GM12872 (cell line): ENCODE results near the gene FGG.

Experiments used
- TF ChIP-seq, protein P1 (sequence below): IDR thresholded peaks from 3 replicates; pipeline ENCODE4 v1.5.1; 2011; ENCODE audit warnings: low read depth, mild to moderate bottlenecking, low read length, moderate library complexity; ENCODE audit not compliant: insufficient read depth

FGG gene

DNA sequence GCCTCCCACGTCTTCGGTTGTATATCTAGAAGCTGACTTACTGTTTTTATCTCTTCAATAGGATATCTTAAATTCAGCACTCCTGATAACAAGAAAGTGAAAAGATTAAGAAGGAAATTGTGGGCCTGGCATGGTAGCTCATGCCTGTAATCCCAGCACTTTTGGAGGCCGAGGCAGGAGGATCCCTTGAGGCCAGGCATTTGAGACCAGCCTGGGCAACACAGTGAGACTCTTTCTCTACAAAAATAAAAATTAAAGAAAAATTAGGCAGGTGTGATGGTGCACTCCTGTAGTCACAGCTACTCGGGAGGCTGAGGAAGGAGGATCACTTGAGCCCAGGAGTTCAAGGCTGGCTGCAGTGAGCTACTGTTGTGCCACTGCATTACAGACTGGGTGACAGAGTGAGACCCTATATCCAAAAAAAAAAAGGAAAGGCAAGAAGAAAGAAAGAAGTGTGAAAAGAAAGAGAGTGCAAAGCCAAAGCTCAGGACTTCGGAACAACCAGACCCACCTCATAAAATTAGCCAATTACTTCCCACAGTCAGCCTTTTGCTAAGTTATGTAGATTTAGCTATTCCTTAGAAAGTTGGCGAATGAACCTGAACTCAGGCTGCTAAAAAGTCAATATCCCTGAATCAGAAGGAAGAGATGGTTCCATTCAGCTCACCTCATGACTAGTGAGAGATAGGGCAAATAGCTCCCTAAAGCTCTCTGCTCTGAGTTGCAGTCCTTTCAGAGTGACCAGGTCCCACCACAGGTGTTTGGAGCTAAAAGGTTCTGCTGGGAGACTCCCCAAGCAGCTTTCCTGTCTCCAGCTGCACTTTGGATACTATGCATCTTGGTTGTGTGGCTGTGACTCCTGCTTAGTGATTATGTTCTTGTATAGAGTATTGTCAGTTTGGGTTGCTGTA, 9.2 kb downstream of the FGG start:
- TF ChIP-seq, protein P1, sequence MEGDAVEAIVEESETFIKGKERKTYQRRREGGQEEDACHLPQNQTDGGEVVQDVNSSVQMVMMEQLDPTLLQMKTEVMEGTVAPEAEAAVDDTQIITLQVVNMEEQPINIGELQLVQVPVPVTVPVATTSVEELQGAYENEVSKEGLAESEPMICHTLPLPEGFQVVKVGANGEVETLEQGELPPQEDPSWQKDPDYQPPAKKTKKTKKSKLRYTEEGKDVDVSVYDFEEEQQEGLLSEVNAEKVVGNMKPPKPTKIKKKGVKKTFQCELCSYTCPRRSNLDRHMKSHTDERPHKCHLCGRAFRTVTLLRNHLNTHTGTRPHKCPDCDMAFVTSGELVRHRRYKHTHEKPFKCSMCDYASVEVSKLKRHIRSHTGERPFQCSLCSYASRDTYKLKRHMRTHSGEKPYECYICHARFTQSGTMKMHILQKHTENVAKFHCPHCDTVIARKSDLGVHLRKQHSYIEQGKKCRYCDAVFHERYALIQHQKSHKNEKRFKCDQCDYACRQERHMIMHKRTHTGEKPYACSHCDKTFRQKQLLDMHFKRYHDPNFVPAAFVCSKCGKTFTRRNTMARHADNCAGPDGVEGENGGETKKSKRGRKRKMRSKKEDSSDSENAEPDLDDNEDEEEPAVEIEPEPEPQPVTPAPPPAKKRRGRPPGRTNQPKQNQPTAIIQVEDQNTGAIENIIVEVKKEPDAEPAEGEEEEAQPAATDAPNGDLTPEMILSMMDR, result no peak

DNA sequence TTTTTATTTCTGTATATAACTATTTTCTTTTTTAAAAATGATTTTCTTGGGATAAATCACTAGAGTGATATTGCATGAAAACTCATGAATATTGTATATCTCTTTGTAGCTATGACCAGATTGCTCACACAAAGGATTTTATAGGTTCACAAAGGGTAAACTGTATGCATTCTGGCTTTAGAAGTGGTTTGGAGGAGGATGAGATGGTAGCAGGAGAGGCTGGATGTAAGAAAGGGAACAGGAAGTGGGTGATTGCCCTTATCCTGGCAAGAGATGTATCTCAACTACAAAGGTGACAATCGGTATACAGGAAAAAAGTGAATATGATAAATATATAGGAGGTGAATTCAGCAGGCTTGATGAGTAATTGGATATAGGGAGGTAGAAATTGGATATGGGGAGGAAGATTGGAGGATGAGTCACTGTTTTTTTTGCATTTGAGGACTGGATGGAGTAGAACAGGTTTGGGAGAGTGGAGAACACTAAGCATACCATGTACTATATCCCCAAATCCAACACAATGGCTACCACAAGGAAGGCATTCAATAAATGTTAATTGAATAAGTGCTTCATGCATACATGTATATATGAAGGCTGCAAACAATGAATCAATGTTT, 9.9 kb downstream of the FGG start:
- TF ChIP-seq, protein P1, result no peak

DNA sequence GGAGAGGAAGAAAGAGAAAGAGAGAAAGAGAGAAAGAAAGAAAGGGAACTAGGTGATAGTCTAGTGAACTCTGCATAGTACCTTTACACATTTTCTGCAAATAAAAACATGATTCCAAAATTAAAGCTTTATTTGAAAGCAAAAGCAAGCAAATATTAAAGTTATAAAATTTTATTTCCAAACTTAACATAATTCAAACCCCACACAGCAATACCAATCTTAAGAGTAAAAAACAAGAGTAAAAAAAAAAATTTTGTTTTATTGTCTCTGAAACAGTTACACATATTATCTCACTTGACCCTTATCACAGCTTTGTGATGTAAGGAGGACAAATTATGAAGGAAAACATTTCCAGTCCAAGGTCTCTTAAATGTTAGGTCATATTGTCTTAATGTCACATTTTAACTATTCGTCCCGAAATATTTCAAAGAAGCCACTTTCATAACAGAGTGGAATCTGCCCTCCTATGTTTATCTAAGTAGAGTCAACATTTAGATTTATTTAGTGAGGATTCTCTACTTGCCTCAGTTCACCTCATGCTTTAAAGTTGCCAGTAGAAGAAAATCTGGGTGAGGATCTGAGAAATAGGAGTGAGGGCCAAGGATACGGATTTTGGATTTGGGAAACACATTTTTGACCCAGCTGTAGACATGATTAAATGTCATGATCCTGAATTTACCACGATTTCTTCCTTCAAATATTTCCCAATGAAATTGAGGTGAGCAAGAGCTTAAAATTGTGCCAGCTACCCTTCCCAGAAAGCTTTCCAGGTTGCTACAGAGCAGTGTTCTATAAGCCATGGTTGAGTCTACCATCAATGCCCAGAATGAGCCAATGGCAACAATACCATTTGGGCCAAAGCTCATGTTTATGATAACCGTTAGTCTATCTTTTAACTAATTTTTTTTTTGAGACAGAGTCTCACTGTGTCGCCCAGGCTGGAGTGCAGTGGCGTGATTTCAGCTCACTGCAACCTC, 14.4 kb downstream of the FGG start:
- TF ChIP-seq, protein P1, result no peak

DNA sequence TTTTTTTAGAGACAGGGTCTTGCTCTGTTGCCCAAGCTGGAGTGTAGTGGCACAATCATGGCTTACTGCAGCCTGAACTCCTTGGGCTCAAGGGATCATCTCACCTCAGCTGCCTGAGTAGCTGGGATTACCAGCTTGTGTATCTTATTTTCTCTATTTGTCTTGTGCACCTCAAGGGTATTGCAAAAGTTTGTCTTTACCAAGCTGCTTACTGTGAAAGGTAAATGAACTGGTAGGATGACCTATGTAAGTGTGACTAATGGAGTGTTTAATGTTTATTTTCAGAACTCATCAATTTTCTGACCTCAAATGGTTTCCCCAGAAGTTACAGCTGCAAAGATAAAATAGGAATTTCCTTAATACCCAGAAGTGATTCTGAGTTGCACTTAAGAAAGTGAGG, 16.6 kb downstream of the FGG start:
- TF ChIP-seq, protein P1, result no peak

DNA sequence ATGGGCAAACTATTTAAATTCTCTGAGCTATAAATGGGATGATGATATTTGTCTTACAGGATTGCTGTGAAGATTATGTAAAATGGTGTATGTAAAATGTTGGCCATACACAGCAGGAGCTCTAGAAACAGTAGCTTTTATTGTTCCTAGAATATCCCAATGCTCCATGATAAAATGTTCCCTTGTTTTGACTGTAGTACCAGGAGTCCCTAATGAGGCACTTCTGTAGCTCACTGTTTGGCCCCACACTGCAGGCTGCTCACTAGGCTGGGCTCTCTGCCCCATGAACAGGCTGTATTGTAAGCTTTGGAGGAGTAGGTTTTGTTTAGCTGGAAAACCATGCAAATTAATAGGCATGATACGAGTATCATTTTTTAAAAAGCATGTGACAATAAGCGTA, 18.6 kb downstream of the FGG start:
- TF ChIP-seq, protein P1, result no peak

DNA sequence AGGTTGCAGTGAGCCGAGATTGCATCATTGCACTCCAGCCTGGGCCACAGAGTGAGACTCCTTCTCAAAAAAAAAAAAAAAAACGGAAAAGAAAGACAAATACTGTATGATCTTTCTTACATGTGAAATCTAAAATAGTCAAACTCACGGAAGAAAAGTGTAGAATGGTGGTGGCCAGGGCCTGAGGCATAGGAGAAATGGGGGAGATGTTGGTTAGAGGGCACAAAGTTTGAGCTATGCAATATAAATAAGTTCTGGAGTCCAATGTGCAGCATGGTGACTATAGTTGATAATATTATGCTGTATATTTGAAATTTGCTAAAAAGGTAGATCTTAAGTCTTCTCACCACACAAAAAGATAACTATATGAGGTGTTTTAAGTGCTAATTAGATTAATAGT, 20.6 kb downstream of the FGG start:
- TF ChIP-seq, protein P1, result no peak
